ENCODE measurements around the gene NUP35. TPM values are rescaled to one million over a fixed set of nuclear protein-coding genes. Genes with fewer than 3 reads are reported as not detected.
A peak's percentile ranks its signal among the peaks of the same experiment; 100 is the strongest.

The NUP35 gene
- total RNA-seq, 1 donor from 2014 or later: not detected

- H3K27ac ChIP-seq: no peak overlapping the region
- H3K4me1 ChIP-seq: no peaks in the 10 kb centered on the region
- H3K36me3 ChIP-seq: no peaks in the 10 kb centered on the region
- no peaks in the 10 kb centered on the region for H3K9me3 ChIP-seq
- DNase-seq (ENCODE audit: low spot score in 2 of 2): no peak
- TF ChIP-seq CTCF (IDR thresholded peaks at IDR 0.05): no peak
- H3K4me3 ChIP-seq: no peak overlapping the region
- intact Hi-C loops (cut with DNase I): no loop called here
- no peaks in the 10 kb centered on the region for H3K27me3 ChIP-seq
These were observed 36.2 kb upstream of the NUP35 start for GRCh38 chr2:183088061-183088460.

- H3K27me3 ChIP-seq: no peaks in the 10 kb centered on the region
- H3K36me3 ChIP-seq: no peaks in the 10 kb centered on the region
- DNase-seq (ENCODE audit: low spot score in 2 of 2): no peak
- H3K4me3 ChIP-seq: peak overlapping the region in 1 of 2 donors; percentile 24
- peak overlapping the region in 1 of 2 donors; percentile 56 for H3K27ac ChIP-seq
- H3K9me3 ChIP-seq: no peaks in the 10 kb centered on the region
- peaks cover 0 to 5% of the 10 kb centered on the region in 2 donors for H3K4me1 ChIP-seq
- TF ChIP-seq CTCF (IDR thresholded peaks at IDR 0.05): no peak
- intact Hi-C loops (cut with DNase I): no loop called here
These were observed 34.9 kb upstream of the NUP35 start for GRCh38 chr2:183089192-183089851.

GRCh38 chr2:183091318-183091953 lies 32.8 kb upstream of the NUP35 start:
- intact Hi-C loops (cut with DNase I): no loop called here
- Histone ChIP-seq H3K9me3 (no peaks in the 10 kb centered on the region), H3K27ac (peak overlapping the region; percentile 32 to 47), H3K27me3 (no peaks in the 10 kb centered on the region), H3K4me1 (peaks cover 0 to 10% of the 10 kb centered on the region in 2 donors), H3K36me3 (no peaks in the 10 kb centered on the region), H3K4me3 (peak overlapping the region in 1 of 2 donors; percentile 43)
- DNase-seq (ENCODE audit: low spot score in 2 of 2): no peak
- TF ChIP-seq CTCF (IDR thresholded peaks at IDR 0.05): no peak

GRCh38 chr2:183091954-183092345 lies 32.3 kb upstream of the NUP35 start:
- no peak overlapping the region for H3K4me3 ChIP-seq
- intact Hi-C loops (cut with DNase I): no loop called here
- no peaks in the 10 kb centered on the region for H3K27me3 ChIP-seq
- H3K4me1 ChIP-seq: peaks cover 0 to 10% of the 10 kb centered on the region in 2 donors
- peaks cover 0 to 1% of the 10 kb centered on the region in 2 donors for H3K36me3 ChIP-seq
- H3K27ac ChIP-seq: no peak overlapping the region
- TF ChIP-seq CTCF (IDR thresholded peaks at IDR 0.05): no peak
- no peak for DNase-seq (ENCODE audit: low spot score in 2 of 2)
- no peaks in the 10 kb centered on the region for H3K9me3 ChIP-seq

- peaks cover 0 to 10% of the 10 kb centered on the region in 2 donors for H3K4me1 ChIP-seq
- H3K27me3 ChIP-seq: no peaks in the 10 kb centered on the region
- peak in 1 of 3 experiments; percentile 17 for TF ChIP-seq CTCF (IDR thresholded peaks at IDR 0.05)
- H3K9me3 ChIP-seq: no peaks in the 10 kb centered on the region
- no peak for DNase-seq (ENCODE audit: low spot score in 2 of 2)
- H3K36me3 ChIP-seq: peaks cover 0 to 5% of the 10 kb centered on the region in 2 donors
- H3K27ac ChIP-seq: no peak overlapping the region
- intact Hi-C loops (cut with DNase I): no loop called here
- H3K4me3 ChIP-seq: no peak overlapping the region
These were observed 30.2 kb upstream of the NUP35 start for GRCh38 chr2:183093857-183094657.
